GM18873 (cell line): ENCODE data around the gene SNRPA1.
A peak's percentile ranks its signal among the peaks of the same experiment; 100 is the strongest.

Experiments
- ATAC-seq: cut with Tn5 transposase; IDR thresholded peaks from one replicate; pipeline ENCODE4 v1.9.1; 2021; ENCODE audit warnings: mild to moderate bottlenecking, moderate library complexity, moderate number of reproducible peaks; ENCODE audit not compliant: unreplicated experiment, low FRiP score

SNRPA1 gene

GRCh38 chr15:101264911-101265641, 30.0 kb downstream of the SNRPA1 start:
- ATAC-seq, result no peak

- ATAC-seq, result no peak
Observed at GRCh38 chr15:101264011-101264410, 31.0 kb downstream of the SNRPA1 start.

GRCh38 chr15:101262551-101262950, 32.5 kb downstream of the SNRPA1 start:
- no peak for ATAC-seq

GRCh38 chr15:101258238-101259144, 36.6 kb downstream of the SNRPA1 start:
- ATAC-seq, result no peak

GRCh38 chr15:101256757-101257156, 38.3 kb downstream of the SNRPA1 start:
- no peak for ATAC-seq

GRCh38 chr15:101255615-101256241, 39.3 kb downstream of the SNRPA1 start:
- ATAC-seq, result no peak

GRCh38 chr15:101255051-101255395, 40.0 kb downstream of the SNRPA1 start:
- no peak for ATAC-seq

- no peak for ATAC-seq
Observed at GRCh38 chr15:101254157-101255050, 40.6 kb downstream of the SNRPA1 start.

GRCh38 chr15:101252836-101253235, 42.2 kb downstream of the SNRPA1 start:
- peak; percentile 6 for ATAC-seq

- ATAC-seq, result peak; percentile 68
Observed at GRCh38 chr15:101251830-101252820, 42.9 kb downstream of the SNRPA1 start, which contains the start of gene CHSY1. Gene CHSY1, minus strand, starts transcription at chr15:101252048. Its CDS starts 592 bp downstream, at chr15:101251456.

- peak; percentile 11 for ATAC-seq
Observed at GRCh38 chr15:101250873-101251829, 43.9 kb downstream of the SNRPA1 start.

GRCh38 chr15:101250341-101250831, 44.7 kb downstream of the SNRPA1 start:
- no peak for ATAC-seq

GRCh38 chr15:101248274-101248673, 46.8 kb downstream of the SNRPA1 start:
- ATAC-seq, result no peak

- ATAC-seq, result no peak
Observed at GRCh38 chr15:101246824-101247745, 48.0 kb downstream of the SNRPA1 start.

GRCh38 chr15:101246391-101246790, 48.7 kb downstream of the SNRPA1 start:
- no peak for ATAC-seq

- no peak for ATAC-seq
Observed at GRCh38 chr15:101244889-101245668, 50.0 kb downstream of the SNRPA1 start.
